Nephron progenitor cell (in vitro differentiated cells): ENCODE measurements around the gene RAB34.
"Not testable (repeated sequence)": the region's sequence is repeated elsewhere in the genome, so short reads cannot be mapped to it uniquely, and the experiment has no call there.

ENCODE experiments used
- DNase-seq: peaks from one replicate; pipeline ENCODE4 v3.0.0; 2021
- H3K27ac Mint-ChIP-seq: 2 replicates; pipeline ENCODE4 v1.8.0; 2021; ENCODE audit warnings: mild to moderate bottlenecking, moderate library complexity, mixed read lengths
- H3K27me3 Mint-ChIP-seq: 2 replicates; pipeline ENCODE4 v1.8.0; 2021; ENCODE audit warnings: mild to moderate bottlenecking, low read depth, mixed read lengths; ENCODE audit not compliant: poor library complexity
- H3K36me3 Mint-ChIP-seq: 2 replicates; pipeline ENCODE4 v1.8.0; 2021; ENCODE audit warnings: low read depth, mixed read lengths
- H3K4me1 Mint-ChIP-seq: 2 replicates; pipeline ENCODE4 v1.8.0; 2021; ENCODE audit warnings: mixed read lengths
- H3K4me3 Mint-ChIP-seq: 2 replicates; pipeline ENCODE4 v1.8.0; 2021; ENCODE audit warnings: mild to moderate bottlenecking, moderate library complexity, mixed read lengths
- H3K9me3 Mint-ChIP-seq: 2 replicates; pipeline ENCODE4 v1.8.0; 2021; ENCODE audit warnings: mild to moderate bottlenecking, moderate library complexity, mixed read lengths
- TF ChIP-seq, protein P1 (sequence below): fragments of 200-600 bp; sonication (generic); IDR thresholded peaks from 2 replicates; pipeline ENCODE4 v1.5.0; 2021; ENCODE audit warnings: antibody characterized with exemption

RAB34 gene

DNA sequence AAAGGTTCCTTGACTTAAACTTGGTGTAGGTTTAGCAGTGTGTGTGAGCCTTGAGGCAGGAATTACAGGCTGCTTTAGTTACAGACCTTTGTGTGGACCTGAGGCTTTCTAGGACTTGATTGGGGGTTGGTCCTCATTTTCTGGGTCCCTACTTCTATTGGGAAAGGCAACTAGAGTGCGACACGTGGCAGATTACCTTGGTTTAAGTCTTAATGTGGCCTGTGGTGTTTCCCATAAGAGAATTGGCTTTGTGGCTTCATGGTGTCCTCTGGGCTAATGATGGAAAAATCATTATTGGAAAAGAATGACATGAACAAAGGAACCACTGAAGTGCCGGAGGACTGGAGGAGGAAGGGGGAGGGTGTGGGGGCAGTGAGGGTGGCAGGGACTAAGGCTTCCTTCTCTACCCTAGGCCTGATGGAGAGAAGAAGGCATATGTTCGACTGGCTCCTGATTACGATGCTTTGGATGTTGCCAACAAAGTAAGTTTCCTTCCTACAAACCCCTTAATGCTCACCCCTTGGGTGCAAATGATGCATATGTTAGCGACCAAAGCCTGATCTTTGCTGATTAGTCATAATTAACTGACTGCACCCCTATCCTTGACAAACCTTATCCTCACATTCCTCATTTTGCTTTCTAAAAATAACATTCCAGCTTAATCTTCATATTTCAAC, 5.6 kb upstream of the RAB34 start:
- TF ChIP-seq, protein P1, sequence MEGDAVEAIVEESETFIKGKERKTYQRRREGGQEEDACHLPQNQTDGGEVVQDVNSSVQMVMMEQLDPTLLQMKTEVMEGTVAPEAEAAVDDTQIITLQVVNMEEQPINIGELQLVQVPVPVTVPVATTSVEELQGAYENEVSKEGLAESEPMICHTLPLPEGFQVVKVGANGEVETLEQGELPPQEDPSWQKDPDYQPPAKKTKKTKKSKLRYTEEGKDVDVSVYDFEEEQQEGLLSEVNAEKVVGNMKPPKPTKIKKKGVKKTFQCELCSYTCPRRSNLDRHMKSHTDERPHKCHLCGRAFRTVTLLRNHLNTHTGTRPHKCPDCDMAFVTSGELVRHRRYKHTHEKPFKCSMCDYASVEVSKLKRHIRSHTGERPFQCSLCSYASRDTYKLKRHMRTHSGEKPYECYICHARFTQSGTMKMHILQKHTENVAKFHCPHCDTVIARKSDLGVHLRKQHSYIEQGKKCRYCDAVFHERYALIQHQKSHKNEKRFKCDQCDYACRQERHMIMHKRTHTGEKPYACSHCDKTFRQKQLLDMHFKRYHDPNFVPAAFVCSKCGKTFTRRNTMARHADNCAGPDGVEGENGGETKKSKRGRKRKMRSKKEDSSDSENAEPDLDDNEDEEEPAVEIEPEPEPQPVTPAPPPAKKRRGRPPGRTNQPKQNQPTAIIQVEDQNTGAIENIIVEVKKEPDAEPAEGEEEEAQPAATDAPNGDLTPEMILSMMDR, result no peak
- no peak for DNase-seq
- Mint-ChIP-seq H3K27ac (peak overlapping the region; percentile 68), H3K4me3 (peak overlapping the region; percentile 66), H3K27me3 (peaks cover 5% of the 10 kb centered on the region), H3K4me1 (peaks cover 81% of the 10 kb centered on the region), H3K9me3 (no peaks in the 10 kb centered on the region), H3K36me3 (peaks cover 42% of the 10 kb centered on the region)

- TF ChIP-seq, protein P1, result no peak
- peaks cover 8% of the 10 kb centered on the region for H3K27me3 Mint-ChIP-seq
- peaks cover 42% of the 10 kb centered on the region for H3K36me3 Mint-ChIP-seq
- no peak for DNase-seq
- H3K27ac Mint-ChIP-seq, result peak overlapping the region; percentile 68
- H3K4me1 Mint-ChIP-seq, result peaks cover 78% of the 10 kb centered on the region
- peak overlapping the region; percentile 100 for H3K4me3 Mint-ChIP-seq
- H3K9me3 Mint-ChIP-seq, result no peaks in the 10 kb centered on the region
Observed at GRCh38 chr17:28722417-28723158, 4.9 kb upstream of the RAB34 start.

DNA sequence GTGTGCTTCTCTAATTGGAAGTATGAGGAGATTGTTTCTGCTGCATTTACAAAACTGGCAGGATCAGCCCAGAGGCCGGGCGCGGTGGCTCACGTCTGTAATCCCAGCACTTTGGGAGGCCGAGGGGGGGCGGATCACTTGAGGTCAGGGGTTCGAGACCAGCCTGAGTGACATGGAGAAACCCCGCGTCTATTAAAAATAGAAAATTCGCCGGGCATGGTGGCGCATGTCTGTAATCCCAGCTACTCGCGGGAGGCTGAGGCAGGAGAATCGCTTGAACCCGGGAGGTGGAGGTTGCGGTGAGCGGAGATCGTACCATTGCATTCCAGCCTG, 3.3 kb upstream of the RAB34 start:
- not testable (repeated sequence) for DNase-seq
- H3K27ac Mint-ChIP-seq, result peak overlapping the region; percentile 99

GRCh38 chr17:28720247-28720996, 2.8 kb upstream of the RAB34 start:
- peaks cover 8% of the 10 kb centered on the region for H3K27me3 Mint-ChIP-seq
- peaks cover 45% of the 10 kb centered on the region for H3K36me3 Mint-ChIP-seq
- H3K9me3 Mint-ChIP-seq, result no peaks in the 10 kb centered on the region
- H3K27ac Mint-ChIP-seq, result peak overlapping the region; percentile 99
- H3K4me3 Mint-ChIP-seq, result peak overlapping the region; percentile 100
- peaks cover 87% of the 10 kb centered on the region for H3K4me1 Mint-ChIP-seq
- DNase-seq, result no peak
- TF ChIP-seq, protein P1, result no peak

More for the DNA sequence above, 3.3 kb upstream of the RAB34 start:
- H3K36me3 Mint-ChIP-seq, result peaks cover 42% of the 10 kb centered on the region
- H3K27me3 Mint-ChIP-seq, H3K9me3 Mint-ChIP-seq: not testable (repeated sequence)
- H3K4me3 Mint-ChIP-seq, result peak overlapping the region; percentile 100
- peaks cover 84% of the 10 kb centered on the region for H3K4me1 Mint-ChIP-seq

DNA sequence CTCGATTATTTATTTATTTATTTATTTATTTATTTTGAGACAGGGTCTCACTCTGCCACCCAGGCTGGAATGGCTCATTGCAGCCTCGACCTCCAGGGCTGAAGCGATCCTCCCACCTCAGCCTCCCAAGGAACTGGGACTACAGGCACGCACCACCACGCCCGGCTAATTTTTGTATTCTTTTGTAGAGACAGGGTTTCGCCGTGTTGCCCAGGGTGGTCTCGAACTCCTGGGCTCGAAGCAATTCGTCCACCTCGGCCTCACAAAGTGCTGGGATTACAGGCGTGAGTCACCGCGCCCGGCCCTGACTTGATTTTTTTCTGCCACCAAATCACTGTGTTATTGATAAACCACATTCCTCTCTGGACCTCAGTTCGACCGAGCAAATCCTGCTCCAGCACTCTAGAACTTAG, 1.4 kb upstream of the RAB34 start:
- Mint-ChIP-seq H3K36me3 (peaks cover 51% of the 10 kb centered on the region), H3K4me3 (peak overlapping the region; percentile 100), H3K4me1 (peaks cover 85% of the 10 kb centered on the region), H3K9me3 (no peaks in the 10 kb centered on the region), H3K27me3 (peaks cover 8% of the 10 kb centered on the region), H3K27ac (peak overlapping the region; percentile 99)
- TF ChIP-seq, protein P1, result no peak
- no peak for DNase-seq

GRCh38 chr17:28718333-28719020, 809 bp upstream of the RAB34 start:
- peak overlapping the region; percentile 100 for H3K27ac Mint-ChIP-seq
- TF ChIP-seq, protein P1, result no peak
- peak; percentile 57 for DNase-seq
- peaks cover 79% of the 10 kb centered on the region for H3K4me1 Mint-ChIP-seq
- peak overlapping the region; percentile 85 for H3K4me3 Mint-ChIP-seq
- H3K36me3 Mint-ChIP-seq, result peaks cover 52% of the 10 kb centered on the region
- no peaks in the 10 kb centered on the region for H3K9me3 Mint-ChIP-seq
- H3K27me3 Mint-ChIP-seq, result peaks cover 8% of the 10 kb centered on the region
